HEK293 (cell line): ENCODE measurements around the gene HTR3B.

Source experiments
- BCL11A ChIP-seq: fragments of 450-650 bp; formaldehyde crosslinking; IDR thresholded peaks from 2 replicates; pipeline ENCODE4 v1.5.1; 2016; ENCODE audit warnings: low read depth, missing biosample characterization, missing genetic modification characterization
- GLI4 ChIP-seq: fragments of 450-650 bp; formaldehyde crosslinking; IDR thresholded peaks from 2 replicates; pipeline ENCODE4 v1.5.1; 2016; ENCODE audit warnings: missing biosample characterization, missing genetic modification characterization
- ZBTB21 ChIP-seq: fragments of 450-650 bp; formaldehyde crosslinking; IDR thresholded peaks from 2 replicates; pipeline ENCODE4 v1.5.1; 2017; ENCODE audit warnings: missing biosample characterization, missing genetic modification characterization
- TF ChIP-seq, protein P1 (sequence below): fragments of 450-650 bp; formaldehyde crosslinking; IDR thresholded peaks from 2 replicates; pipeline ENCODE4 v1.5.1; 2016; ENCODE audit warnings: missing biosample characterization, missing genetic modification characterization
- TF ChIP-seq, protein P2 (sequence below): fragments of 450-650 bp; formaldehyde crosslinking; optimal IDR thresholded peaks from 2 replicates; pipeline ENCODE3; 2016; ENCODE audit warnings: missing biosample characterization, mild to moderate bottlenecking, missing genetic modification characterization
- TF ChIP-seq, protein P3 (sequence below): fragments of 450-650 bp; formaldehyde crosslinking; IDR thresholded peaks from 2 replicates; pipeline ENCODE4 v1.5.1; 2016; ENCODE audit warnings: missing biosample characterization, missing genetic modification characterization

DNA sequence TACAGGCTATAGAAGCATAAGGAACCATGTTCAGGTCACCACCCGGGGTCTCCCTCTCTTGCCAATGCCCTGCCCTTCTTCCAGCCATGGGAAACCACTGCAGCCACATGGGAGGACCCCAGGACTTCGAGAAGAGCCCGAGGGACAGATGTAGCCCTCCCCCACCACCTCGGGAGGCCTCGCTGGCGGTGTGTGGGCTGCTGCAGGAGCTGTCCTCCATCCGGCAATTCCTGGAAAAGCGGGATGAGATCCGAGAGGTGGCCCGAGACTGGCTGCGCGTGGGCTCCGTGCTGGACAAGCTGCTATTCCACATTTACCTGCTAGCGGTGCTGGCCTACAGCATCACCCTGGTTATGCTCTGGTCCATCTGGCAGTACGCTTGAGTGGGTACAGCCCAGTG is 84.8 kb downstream of the HTR3B start:
- TF ChIP-seq GLI4 (tag by site-specific recombination) (no peak), ZBTB21 (tag by site-specific recombination) (no peak), BCL11A (tag by site-specific recombination) (no peak)
- TF ChIP-seq, protein P1, sequence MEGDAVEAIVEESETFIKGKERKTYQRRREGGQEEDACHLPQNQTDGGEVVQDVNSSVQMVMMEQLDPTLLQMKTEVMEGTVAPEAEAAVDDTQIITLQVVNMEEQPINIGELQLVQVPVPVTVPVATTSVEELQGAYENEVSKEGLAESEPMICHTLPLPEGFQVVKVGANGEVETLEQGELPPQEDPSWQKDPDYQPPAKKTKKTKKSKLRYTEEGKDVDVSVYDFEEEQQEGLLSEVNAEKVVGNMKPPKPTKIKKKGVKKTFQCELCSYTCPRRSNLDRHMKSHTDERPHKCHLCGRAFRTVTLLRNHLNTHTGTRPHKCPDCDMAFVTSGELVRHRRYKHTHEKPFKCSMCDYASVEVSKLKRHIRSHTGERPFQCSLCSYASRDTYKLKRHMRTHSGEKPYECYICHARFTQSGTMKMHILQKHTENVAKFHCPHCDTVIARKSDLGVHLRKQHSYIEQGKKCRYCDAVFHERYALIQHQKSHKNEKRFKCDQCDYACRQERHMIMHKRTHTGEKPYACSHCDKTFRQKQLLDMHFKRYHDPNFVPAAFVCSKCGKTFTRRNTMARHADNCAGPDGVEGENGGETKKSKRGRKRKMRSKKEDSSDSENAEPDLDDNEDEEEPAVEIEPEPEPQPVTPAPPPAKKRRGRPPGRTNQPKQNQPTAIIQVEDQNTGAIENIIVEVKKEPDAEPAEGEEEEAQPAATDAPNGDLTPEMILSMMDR (tag by site-specific recombination), result no peak
- TF ChIP-seq, protein P2, sequence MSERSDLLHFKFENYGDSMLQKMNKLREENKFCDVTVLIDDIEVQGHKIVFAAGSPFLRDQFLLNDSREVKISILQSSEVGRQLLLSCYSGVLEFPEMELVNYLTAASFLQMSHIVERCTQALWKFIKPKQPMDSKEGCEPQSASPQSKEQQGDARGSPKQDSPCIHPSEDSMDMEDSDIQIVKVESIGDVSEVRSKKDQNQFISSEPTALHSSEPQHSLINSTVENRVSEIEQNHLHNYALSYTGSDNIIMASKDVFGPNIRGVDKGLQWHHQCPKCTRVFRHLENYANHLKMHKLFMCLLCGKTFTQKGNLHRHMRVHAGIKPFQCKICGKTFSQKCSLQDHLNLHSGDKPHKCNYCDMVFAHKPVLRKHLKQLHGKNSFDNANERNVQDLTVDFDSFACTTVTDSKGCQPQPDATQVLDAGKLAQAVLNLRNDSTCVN (tag by site-specific recombination), result no peak
- TF ChIP-seq, protein P3, sequence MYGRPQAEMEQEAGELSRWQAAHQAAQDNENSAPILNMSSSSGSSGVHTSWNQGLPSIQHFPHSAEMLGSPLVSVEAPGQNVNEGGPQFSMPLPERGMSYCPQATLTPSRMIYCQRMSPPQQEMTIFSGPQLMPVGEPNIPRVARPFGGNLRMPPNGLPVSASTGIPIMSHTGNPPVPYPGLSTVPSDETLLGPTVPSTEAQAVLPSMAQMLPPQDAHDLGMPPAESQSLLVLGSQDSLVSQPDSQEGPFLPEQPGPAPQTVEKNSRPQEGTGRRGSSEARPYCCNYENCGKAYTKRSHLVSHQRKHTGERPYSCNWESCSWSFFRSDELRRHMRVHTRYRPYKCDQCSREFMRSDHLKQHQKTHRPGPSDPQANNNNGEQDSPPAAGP (tag by site-specific recombination), result no peak
